Tibial nerve (tissue), 4 donors: ENCODE data around the gene XKR3.
"Not testable (repeated sequence)": the region's sequence is repeated elsewhere in the genome, so short reads cannot be mapped to it uniquely, and the experiment has no call there.

ENCODE experiments used
- EP300 ChIP-seq, 2 donors: sonication (generic); formaldehyde crosslinking; IDR thresholded peaks; one replicate each; pipeline ENCODE4 v1.6.1; 2017; ENCODE audit warnings: antibody characterized with exemption in 2 of 2, mild to moderate bottlenecking in 1 of 2
- POLR2A ChIP-seq, 2 donors: fragments of 450-650 bp; IDR thresholded peaks; one replicate each; pipeline ENCODE4 v1.6.1; 2017; ENCODE audit warnings: antibody characterized with exemption in 2 of 2, mild to moderate bottlenecking in 2 of 2, moderate library complexity in 2 of 2
- TF ChIP-seq, protein P1 (sequence below), 5 experiments: fragments of 200-600 bp in 3 of 5; fragments of 450-650 bp in 2 of 5; sonication (generic) in 3 of 5; IDR thresholded peaks; one replicate each; pipeline ENCODE4 v1.5.1; 2016 to 2019; ENCODE audit warnings: antibody characterized with exemption in 5 of 5, mild to moderate bottlenecking in 3 of 5, moderate library complexity in 2 of 5

DNA sequence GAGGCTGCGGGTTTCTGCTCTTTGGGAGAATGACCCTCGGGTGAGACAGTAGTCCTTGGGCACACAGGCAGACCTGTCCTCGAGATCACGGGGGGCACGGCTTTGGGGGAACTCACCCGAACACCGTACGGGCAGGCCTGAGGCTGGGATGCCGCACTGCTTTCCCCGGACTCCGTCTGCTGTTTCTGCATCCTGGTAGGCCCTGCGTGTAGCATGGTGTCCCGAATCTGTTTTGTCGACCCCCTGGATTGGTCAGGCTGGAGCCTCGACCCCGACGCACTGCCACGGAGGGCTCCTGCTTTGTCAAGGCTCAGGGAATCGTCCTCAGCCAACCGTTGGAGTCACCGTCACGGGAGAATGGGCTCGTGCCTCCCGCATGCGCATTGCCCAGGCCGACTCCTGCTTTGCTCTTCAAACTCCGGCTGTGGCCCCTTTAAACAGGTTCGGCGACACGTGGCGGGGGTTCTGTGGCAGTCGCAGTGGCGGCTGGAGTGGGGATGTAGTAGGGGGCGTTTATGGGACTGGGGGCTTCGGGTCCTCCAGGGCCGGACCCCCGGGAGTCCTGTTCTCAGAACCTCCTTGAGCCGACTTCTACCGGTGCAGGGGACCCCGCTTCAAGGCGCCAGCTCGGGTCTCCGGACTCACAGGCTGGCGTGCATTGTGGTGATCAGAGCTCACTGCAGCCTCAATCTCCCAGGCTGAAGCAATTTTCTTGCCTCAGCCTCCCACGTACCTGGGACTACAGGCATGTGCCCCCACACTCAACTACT lies 76.9 kb downstream of the XKR3 start:
- TF ChIP-seq, protein P1, sequence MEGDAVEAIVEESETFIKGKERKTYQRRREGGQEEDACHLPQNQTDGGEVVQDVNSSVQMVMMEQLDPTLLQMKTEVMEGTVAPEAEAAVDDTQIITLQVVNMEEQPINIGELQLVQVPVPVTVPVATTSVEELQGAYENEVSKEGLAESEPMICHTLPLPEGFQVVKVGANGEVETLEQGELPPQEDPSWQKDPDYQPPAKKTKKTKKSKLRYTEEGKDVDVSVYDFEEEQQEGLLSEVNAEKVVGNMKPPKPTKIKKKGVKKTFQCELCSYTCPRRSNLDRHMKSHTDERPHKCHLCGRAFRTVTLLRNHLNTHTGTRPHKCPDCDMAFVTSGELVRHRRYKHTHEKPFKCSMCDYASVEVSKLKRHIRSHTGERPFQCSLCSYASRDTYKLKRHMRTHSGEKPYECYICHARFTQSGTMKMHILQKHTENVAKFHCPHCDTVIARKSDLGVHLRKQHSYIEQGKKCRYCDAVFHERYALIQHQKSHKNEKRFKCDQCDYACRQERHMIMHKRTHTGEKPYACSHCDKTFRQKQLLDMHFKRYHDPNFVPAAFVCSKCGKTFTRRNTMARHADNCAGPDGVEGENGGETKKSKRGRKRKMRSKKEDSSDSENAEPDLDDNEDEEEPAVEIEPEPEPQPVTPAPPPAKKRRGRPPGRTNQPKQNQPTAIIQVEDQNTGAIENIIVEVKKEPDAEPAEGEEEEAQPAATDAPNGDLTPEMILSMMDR (IDR thresholded peaks at IDR 0.05), result not testable (repeated sequence)
- TF ChIP-seq POLR2A, EP300 (IDR thresholded peaks at IDR 0.05): not testable (repeated sequence)
